Measurements from ENCODE around the gene CCDC30. TPM values are rescaled to one million over a fixed set of nuclear protein-coding genes. Genes with fewer than 3 reads are reported as not detected.

Gene CCDC30
- total RNA-seq, 2 experiments from 2014 or later, result 1.2 to 1.3 TPM

DNA sequence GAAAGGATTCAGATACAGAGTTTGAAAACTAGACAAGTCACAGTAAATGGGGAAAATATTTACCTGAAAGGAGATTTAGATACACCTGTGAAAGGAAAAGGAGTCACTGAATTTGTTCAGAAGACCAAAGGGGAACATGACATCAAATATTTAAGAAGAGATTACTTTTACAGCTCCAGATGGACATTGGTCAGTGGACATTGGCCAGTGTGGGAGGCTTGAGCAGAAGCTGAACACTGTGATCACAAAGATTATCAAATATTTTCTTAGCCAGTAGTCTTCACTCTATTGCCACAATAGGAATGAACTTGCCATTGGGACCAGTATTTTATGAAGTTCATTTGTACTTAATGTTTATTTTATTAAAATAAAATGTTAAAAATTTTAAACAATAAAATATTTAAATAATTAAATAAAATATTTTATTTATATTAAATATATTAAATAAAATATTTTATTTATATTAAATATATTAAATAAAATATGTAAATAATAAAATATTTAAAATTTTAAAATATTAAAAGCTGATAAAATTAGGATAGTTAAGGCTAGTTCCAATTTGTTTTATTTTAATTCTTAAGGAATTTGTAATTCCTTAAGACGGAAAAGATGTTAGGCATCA lies 94.3 kb downstream of the CCDC30 start:
- ATAC-seq (ENCODE audit: poor library complexity), result no peak
- Mint-ChIP-seq H3K27me3 (no peaks in the 10 kb centered on the region), H3K4me1 (ENCODE audit: low read depth) (no peaks in the 10 kb centered on the region)

DNA sequence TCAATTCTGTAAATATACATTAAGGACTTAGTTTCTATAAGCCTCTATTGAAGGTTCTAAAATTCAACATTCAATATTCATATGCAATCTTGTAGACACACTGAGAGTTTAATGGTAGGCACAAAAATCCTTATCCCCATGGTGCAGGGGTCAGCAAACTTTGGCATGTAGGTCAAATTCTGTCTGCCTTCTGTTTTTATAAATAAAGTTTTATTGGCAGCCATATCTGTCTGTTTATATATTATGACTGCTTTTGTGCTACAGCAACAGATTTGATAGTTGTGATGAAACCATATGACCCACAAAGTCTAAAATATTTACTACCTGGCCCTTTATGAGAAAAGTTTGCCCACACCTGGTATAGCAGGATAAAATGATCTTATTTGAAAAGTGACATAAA lies 104.0 kb downstream of the CCDC30 start:
- Mint-ChIP-seq H3K9me3 (no peaks in the 10 kb centered on the region), H3K4me3 (no peak overlapping the region), H3K27me3 (no peaks in the 10 kb centered on the region), H3K27ac (no peak overlapping the region), H3K4me1 (ENCODE audit: low read depth) (no peaks in the 10 kb centered on the region), H3K36me3 (ENCODE audit: low read depth) (no peaks in the 10 kb centered on the region)
- intact Hi-C loops (cut with DNase I, micrococcal nuclease), result no loop called here
- DNase-seq, result no peak
- no peak overlapping the region for H3K27ac ChIP-seq (ENCODE audit: low read depth in 1 of 2, low read length in 2 of 2)
- ChIA-PET POLR2A (no interaction called here), CTCF (no interaction called here)
- H3K9me3 ChIP-seq (ENCODE audit: control insufficient read depth in 1 of 2, insufficient read depth in 1 of 2, low read length in 2 of 2), result no peaks in the 10 kb centered on the region
- ATAC-seq (ENCODE audit: poor library complexity), result no peak
- TF ChIP-seq, protein P1, sequence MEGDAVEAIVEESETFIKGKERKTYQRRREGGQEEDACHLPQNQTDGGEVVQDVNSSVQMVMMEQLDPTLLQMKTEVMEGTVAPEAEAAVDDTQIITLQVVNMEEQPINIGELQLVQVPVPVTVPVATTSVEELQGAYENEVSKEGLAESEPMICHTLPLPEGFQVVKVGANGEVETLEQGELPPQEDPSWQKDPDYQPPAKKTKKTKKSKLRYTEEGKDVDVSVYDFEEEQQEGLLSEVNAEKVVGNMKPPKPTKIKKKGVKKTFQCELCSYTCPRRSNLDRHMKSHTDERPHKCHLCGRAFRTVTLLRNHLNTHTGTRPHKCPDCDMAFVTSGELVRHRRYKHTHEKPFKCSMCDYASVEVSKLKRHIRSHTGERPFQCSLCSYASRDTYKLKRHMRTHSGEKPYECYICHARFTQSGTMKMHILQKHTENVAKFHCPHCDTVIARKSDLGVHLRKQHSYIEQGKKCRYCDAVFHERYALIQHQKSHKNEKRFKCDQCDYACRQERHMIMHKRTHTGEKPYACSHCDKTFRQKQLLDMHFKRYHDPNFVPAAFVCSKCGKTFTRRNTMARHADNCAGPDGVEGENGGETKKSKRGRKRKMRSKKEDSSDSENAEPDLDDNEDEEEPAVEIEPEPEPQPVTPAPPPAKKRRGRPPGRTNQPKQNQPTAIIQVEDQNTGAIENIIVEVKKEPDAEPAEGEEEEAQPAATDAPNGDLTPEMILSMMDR (IDR thresholded peaks at IDR 0.05), result no peak
- no peaks in the 10 kb centered on the region for H3K27me3 ChIP-seq (ENCODE audit: control insufficient read depth in 1 of 2, insufficient read depth in 2 of 2, low read length in 2 of 2)
- no peaks in the 10 kb centered on the region for H3K36me3 ChIP-seq (ENCODE audit: insufficient read depth, low read length)
- H3K4me3 ChIP-seq (ENCODE audit: low read length), result no peak overlapping the region
- no peaks in the 10 kb centered on the region for H3K4me1 ChIP-seq (ENCODE audit: insufficient read depth, low read length)

More for the DNA sequence above, 94.3 kb downstream of the CCDC30 start:
- H3K4me1 ChIP-seq (ENCODE audit: insufficient read depth, low read length), result no peaks in the 10 kb centered on the region
- TF ChIP-seq, protein P1 (IDR thresholded peaks at IDR 0.05), result no peak
- ChIA-PET POLR2A (interaction anchor here (0.7 kb wide), 1 partner anchor 125 kb away, joined by 3 read pairs; the partner anchor contains the start of gene YBX1), CTCF (interaction anchor here (1.6 kb wide), 1 partner anchor 12 kb away, joined by 3 read pairs; no protein-coding TSS in a partner anchor)
- Mint-ChIP-seq H3K4me3 (no peak overlapping the region), H3K27ac (no peak overlapping the region), H3K9me3 (peaks cover 4% of the 10 kb centered on the region), H3K36me3 (ENCODE audit: low read depth) (peaks cover 20% of the 10 kb centered on the region)
- no peaks in the 10 kb centered on the region for H3K27me3 ChIP-seq (ENCODE audit: control insufficient read depth in 1 of 2, insufficient read depth in 2 of 2, low read length in 2 of 2)
- H3K4me3 ChIP-seq (ENCODE audit: low read length), result no peak overlapping the region
- H3K36me3 ChIP-seq (ENCODE audit: insufficient read depth, low read length), result no peaks in the 10 kb centered on the region
- H3K27ac ChIP-seq (ENCODE audit: low read depth in 1 of 2, low read length in 2 of 2), result no peak overlapping the region
- DNase-seq, result no peak
- no peaks in the 10 kb centered on the region for H3K9me3 ChIP-seq (ENCODE audit: control insufficient read depth in 1 of 2, insufficient read depth in 1 of 2, low read length in 2 of 2)
- intact Hi-C loops (cut with DNase I, micrococcal nuclease), result no loop called here

DNA sequence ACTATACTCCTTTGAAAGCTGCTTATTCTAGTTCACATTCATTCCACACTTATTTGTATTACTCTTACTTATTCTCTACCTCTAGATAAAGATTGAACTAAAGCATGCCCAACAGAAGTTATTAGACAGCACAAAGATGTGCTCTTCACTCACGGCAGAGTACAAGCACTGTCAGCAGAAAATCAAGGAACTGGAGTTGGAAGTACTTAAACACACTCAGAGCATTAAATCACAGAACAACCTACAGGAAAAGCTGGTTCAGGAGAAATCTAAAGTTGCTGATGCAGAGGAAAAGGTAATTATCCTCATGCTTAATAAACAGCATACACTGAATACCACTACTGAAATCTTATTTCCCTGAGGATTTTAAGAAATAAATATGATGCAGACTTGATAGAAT lies 113.8 kb downstream of the CCDC30 start:
- no peaks in the 10 kb centered on the region for H3K9me3 Mint-ChIP-seq
- H3K27me3 Mint-ChIP-seq, result no peaks in the 10 kb centered on the region
- H3K36me3 Mint-ChIP-seq (ENCODE audit: low read depth), result no peaks in the 10 kb centered on the region
- Histone ChIP-seq H3K4me3 (ENCODE audit: low read length) (no peak overlapping the region), H3K4me1 (ENCODE audit: insufficient read depth, low read length) (no peaks in the 10 kb centered on the region), H3K9me3 (ENCODE audit: control insufficient read depth in 1 of 2, insufficient read depth in 1 of 2, low read length in 2 of 2) (no peaks in the 10 kb centered on the region), H3K36me3 (ENCODE audit: insufficient read depth, low read length) (no peaks in the 10 kb centered on the region), H3K27me3 (ENCODE audit: control insufficient read depth in 1 of 2, insufficient read depth in 2 of 2, low read length in 2 of 2) (no peaks in the 10 kb centered on the region), H3K27ac (ENCODE audit: low read depth in 1 of 2, low read length in 2 of 2) (no peak overlapping the region)
- CTCF ChIA-PET, result interaction anchor here (0.6 to 2.0 kb wide), 5 partner anchors 170 to 1052 kb away, joined by 3 to 6 read pairs (median 3); partner anchors contain the start of genes C1orf50 and P3H1
- H3K4me3 Mint-ChIP-seq, result no peak overlapping the region
- TF ChIP-seq, protein P1 (IDR thresholded peaks at IDR 0.05), result no peak
- no peaks in the 10 kb centered on the region for H3K4me1 Mint-ChIP-seq (ENCODE audit: low read depth)
- H3K27ac Mint-ChIP-seq, result no peak overlapping the region
- ATAC-seq (ENCODE audit: poor library complexity), result no peak
- intact Hi-C loops (cut with DNase I, micrococcal nuclease), result loop anchor here (5.0 kb wide), 2 partner anchors 335 to 495 kb away; no protein-coding TSS in a partner anchor
- POLR2A ChIA-PET, result no interaction called here
- DNase-seq, result no peak

Measured in CD4-positive, alpha-beta T cell (primary cell).